HG02870 (cell line): ENCODE measurements around the gene DHRS11.

Experiments used
- ATAC-seq: cut with Tn5 transposase; IDR thresholded peaks from one replicate; pipeline ENCODE4 v1.9.1; 2021; ENCODE audit warnings: mild to moderate bottlenecking, moderate library complexity; ENCODE audit not compliant: unreplicated experiment

The DHRS11 gene

DNA sequence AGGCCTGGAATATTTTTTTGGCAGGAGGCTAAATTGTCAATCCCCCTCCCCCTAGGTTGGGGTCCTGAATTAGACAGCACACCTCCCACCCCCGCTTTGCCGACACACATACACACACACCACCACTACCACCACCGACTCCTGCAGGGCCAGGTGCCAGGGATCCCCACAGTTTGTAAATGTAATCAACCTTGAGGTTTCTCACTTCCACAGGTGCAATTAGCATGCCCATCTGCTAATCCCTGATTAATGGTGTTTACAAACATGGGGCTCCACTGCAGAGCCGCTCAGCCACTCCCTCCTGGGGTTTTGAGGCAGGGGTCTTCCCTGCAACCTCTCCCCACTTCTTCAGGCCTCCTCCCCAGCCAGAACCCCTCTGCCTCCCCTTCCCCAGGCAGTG, 21.5 kb downstream of the DHRS11 start:
- ATAC-seq = no peak

DNA sequence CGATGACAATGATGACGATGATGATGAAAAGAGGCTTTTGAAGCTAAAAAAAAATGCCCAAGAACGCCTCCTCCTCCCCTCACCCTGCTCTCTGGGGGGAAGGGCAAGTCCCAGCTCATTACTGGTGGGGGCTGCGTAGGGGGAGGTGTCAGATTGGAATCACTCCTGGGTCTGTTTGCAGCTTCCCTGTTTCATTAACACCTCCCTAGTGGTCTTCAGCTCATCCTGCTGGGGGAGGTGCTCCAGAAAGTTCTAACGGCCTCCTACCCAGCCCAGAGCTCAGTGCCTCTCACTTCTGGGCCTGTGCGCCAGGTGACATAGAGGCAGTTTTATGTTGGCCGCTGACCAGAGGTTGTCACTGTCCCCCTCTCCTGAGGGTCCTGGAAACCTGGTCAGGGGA, 22.4 kb downstream of the DHRS11 start:
- ATAC-seq = no peak

DNA sequence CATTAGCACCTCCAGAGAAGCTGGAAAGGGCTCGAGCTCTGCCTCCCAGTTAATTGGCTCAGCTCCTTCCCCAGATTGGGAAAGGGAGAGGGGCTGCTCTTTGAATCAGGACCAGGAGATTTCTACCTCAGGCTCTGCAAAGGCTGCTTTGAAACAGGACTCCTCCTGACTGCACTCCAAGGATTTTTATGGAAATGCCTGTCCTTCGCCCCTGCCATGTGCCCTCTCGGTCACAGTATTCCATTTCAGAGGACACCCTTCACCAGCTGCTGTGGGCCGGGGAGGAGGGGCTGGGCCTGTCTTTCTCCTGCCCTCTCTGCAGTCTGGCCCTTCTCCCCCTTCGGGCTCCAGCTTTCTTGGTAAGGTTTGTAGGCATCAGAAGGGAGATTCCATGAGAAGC, 23.3 kb downstream of the DHRS11 start:
- ATAC-seq = no peak

DNA sequence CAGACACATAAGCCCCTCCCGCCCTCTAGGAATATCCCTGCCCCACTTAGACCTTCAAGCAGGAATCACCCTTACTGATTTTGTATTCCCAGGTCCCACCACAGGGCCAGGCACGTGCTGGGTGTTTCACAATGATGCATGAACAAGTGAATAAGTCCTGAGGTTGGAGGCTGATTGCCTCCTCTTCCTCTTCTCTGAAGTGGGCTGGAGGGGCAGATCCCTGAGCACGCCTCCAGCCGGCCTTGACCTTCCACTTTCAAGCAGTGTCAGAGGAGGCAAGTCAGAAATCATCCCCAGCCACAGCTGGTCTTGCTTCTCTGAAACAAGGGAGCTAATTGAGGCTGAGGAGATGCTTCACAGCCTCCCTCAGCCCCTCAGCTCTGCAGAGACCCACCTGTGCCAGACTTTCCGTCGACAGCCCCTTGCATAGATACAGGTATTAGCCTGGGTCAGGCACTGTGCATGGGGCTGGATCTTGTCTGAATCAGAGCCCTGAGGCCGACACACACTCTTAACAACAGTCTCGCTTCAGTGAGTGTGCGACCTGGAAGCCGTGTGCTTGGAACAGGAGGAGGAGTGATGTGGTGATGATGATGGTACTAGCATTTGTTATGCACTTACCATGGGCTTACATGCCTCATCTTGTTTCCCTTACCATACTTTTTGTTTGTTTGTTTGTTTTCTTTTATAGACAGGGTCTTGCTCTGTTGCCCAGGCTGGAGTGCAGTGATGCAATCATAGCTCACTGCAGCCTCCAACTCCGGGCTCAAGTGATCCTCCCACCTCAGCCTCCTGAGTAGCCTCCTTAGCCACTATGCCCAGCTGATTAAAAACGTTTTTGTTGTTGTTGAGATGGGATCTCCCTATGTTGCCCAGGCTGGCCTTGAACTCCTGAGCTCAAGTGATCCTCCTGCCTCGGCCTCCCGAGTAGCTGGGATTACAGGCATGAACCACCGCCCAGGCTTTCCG, 24.7 kb downstream of the DHRS11 start:
- ATAC-seq = no peak

DNA sequence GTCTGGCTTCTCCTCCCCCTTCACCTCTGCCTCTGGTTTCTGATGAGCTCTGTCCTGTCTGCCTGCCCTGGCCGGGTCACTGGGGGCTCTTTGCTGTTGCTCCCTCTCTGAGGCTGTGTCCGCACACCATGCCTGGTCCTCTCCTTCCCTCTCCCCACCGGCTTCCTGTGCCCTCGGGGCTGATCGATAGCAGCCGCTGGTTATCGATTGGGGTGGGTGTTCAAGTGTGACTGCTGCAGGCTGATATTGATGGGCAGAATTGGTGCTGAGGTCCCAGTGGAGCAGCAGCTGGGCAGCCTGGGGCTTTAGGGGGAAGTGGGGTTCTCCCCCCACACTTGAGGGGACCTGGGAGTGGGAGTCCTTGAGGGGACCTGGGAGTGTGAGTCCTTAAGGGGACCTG, 26.1 kb downstream of the DHRS11 start:
- ATAC-seq = no peak

DNA sequence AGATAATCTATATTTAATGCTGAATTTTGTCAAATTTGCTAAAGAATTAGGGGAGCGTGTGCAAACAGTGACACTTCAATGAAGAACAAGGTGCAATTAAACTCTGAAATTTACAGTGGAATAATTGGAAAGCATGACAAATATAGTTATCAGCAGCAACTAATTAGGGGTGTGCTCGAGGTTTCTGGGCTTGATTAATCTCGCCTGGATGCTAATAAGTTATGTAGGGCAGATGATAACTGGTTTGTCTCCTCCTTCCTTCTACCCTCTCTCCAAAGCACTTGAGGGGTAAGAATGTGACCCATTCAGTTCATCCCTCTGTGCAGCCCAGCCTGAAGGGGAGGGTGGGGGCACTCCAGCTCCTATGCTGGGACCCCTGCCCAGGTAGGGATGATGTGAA, 31.6 kb downstream of the DHRS11 start:
- ATAC-seq = no peak

DNA sequence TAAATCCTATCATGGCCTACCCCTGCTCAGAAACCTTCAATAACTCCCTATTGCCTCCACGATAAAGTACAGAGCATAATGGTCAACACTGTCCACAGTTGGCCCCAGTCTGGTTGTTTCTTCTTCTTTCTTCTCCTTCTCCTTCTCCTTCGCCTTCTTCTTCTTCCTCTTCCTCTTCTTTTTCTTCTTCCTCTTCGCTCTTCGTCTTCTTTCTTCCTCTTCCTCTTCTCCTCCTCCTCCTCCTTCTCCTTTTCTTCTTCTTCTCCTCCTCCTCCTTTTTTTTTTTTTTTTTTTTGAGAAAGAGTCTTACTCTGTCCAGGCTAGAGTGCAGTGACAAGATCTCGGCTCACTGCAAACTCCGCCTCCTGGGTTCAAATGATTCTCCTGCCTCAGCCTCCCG, 33.5 kb downstream of the DHRS11 start:
- ATAC-seq = no peak

DNA sequence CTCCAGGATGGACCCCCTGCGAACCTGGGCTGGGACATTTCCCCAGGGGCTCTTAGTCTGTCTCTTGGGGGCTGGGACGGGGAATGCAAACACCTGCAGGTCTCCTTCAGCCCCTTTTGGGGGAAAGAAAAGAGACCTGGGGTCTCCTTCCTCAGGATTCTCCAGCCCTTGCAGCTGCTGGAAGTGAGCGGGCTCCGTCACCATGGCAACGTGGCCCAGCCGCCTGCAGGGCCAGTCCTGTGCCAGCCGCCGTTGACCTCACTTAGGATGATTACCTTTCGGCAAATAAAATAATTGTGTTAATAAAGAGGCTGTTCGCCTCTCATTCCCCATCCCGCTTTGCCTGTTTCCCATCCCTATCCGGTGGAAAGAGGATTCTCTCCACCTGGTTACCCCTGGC, 35.4 kb downstream of the DHRS11 start:
- ATAC-seq = no peak

DNA sequence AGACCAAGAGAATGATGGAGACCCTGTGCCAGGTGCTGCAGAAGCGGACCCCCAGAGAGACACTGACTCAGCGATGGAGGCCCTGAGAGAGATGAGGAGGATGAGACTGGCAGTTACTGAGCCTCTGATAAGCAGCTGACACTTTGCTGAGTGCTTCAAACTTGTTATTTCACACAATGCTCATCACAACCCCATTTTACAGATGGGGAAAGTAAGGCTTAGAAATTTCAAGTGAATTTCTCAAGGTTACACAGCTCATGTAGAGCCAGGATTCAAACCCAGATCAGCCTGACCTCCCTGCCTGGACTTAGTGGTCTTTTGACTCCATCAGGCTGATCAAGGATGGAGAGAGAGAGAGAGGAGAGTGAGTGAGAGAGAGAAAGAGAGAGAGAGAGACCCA, 36.9 kb downstream of the DHRS11 start:
- ATAC-seq = no peak

DNA sequence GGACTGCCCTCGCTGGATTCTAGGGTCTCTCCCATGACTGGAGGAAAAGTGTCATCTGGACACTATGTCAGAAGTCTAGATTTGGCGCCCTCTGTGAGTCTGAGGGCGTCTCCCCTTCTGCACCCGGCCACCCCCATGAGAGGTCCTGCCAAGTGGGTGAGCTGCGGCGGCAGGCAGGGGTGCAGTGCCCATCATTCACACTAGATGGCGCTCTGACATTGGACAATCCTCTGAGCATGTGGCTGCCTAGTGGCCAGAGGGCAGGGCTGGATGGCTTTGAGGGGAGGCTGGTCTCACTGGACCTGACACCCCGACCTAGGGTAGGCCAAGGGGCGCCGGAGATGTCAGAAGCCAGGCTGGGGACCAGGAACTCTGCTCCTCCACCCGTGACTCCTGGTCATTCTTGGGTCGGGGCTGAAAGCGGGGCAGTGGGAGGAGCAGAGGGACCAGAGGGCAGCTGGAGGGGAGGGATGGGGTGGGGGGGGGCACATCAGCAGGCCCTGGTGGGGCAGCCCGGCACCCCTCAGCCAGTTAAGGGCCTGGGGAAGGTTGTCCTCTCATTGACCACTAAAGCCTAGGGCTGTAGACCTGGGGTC, 37.7 kb downstream of the DHRS11 start:
- no peak for ATAC-seq

DNA sequence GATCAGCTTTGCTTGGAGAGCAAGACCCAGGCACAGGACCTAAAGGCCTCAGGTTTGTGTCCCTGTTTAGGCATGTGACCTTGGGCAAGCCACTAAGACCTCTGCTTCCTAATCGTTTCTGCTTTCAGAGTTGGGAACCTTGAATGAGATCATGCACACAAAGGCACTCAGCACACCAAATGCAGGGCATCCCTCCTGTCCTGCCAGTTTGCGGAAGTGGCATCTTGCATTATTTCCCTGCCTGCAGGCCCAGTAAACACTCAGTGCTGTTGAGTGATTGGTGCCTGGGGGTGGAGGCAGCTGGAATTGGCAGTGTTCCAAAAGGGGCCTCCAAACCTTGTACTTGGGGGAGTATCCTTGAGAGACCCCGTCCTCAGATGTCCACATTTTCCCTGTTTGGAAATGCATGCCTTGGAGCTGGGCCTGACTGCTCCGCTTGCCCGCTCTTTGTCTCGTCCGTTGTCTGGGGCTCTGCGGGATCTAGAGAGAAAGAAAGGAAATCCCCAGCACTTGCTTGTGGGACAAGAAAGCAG, 38.4 kb downstream of the DHRS11 start:
- ATAC-seq = no peak

DNA sequence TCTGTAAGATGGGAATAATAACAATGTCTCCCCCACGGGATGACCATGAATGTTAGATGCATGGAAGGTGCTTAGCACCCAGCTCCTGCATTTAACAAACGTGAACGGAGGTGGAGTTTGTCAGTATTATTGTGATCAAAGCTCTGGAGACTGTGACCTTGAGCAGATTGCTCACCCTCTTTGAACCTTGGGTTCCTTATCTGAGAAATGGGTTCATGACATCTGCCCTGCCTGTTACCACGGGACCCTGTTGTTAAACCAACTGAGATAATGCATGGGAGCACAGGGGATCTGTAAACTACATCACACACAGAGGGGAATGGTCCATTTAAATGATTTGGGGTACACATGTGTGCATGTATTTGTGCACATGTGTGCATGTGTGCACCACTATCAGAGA, 39.3 kb downstream of the DHRS11 start:
- no peak for ATAC-seq

DNA sequence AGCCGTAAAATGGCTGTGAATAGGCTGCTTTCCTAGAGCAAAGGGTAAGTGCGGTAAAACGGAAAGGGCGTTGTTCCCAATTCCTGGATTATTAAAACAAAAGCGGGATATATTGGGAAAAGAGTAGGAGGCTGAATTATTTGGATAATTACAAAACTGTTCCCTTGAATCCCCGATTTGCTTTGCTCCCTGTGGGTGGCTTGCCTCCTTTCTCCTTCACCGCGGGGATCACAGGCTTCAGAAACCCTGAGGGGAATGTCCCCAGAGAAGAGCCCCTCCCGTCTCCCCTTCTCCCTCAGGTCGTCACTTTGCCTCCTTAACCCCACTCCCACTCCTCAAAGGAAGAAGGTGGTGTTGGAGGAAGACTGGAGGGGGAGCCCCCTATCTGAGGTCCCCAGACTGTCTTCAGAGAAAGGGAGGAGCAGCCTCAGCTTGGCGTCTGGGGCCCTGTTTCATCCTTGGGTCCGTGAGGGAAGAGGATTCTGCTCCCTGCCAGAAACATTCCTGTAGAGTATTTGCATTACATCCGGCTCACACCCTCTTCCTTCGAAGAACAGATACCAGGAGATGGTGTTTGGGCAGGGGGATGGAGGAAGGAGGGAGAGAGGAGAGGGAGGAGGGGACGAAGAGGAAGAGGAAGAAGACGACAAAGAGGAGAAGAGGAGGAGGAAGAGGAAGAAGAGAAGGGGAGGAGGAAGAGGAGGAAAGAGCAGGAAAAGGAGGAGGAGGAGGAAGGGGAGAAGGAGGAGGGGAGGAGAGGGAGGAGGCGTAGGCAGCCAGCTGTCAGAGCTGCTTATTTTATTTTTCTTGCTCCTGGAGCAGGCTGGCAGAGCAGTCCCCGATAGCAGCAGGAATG, 41.5 kb downstream of the DHRS11 start:
- no peak for ATAC-seq

DNA sequence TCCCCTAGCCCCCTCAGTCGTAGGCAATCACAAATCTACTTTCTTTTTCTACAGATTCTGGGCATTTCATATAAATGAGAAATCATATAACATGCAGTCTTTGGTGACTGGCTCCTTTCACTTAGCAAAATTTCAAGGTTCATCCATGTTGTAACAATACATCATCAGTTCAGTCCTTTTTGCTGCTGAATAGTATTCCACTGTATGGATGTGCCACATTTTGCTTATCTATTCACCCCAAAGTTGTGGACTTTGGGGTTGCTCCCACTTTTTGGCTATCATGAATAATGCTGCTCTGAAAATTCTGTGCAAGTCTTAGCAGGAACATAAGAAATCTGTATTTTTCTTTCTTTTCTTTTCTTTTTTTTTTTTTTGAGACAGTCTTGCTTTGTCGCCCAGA, 48.7 kb downstream of the DHRS11 start:
- ATAC-seq = no peak

DNA sequence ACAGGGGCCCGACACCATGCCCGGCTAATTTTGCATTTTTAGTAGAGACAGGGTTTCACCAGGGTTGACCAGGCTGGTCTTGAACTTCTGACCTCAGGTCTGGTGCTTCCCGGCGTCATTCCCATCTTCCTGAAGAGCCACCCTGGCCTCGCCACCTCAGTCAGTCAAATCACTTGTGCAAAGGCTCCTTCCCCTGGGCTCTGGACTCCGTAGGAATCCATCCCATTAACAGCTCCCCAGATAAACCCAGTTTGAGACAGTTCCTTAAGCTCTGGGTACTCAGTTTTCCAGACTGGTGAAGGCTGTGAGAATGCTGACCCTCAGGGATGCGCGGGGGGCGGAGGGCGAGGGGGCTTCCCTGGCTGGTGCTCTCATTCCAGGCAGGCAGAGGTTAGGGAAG, 49.2 kb downstream of the DHRS11 start:
- ATAC-seq = no peak

DNA sequence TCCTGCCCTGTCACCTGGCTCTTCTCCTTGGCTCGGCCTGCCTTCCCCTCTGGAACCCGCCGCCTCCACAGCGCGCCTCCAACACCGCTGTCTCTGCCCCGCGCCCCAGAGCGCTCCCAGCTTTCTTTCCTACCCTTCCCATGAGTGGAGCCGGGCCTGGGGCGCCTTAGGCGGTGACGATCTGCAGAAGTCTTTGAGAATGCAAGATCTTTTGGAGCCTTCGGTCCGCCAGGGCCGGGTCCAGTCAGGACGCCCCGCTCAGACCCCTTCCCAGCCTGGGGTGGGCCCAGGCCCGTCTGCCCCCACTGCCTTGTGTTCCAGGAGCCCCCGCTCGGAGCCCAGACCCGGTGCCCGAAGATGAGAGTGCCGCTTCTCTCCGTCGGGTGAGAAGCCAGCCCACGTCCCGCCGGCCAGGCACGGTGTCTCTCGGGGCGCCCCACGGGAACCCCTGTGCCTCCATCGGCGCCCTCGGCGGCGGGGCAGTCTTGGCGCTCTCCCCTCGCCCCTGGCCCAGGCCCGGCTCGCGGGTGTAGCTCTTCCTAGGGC, 49.7 kb downstream of the DHRS11 start:
- ATAC-seq = no peak

DNA sequence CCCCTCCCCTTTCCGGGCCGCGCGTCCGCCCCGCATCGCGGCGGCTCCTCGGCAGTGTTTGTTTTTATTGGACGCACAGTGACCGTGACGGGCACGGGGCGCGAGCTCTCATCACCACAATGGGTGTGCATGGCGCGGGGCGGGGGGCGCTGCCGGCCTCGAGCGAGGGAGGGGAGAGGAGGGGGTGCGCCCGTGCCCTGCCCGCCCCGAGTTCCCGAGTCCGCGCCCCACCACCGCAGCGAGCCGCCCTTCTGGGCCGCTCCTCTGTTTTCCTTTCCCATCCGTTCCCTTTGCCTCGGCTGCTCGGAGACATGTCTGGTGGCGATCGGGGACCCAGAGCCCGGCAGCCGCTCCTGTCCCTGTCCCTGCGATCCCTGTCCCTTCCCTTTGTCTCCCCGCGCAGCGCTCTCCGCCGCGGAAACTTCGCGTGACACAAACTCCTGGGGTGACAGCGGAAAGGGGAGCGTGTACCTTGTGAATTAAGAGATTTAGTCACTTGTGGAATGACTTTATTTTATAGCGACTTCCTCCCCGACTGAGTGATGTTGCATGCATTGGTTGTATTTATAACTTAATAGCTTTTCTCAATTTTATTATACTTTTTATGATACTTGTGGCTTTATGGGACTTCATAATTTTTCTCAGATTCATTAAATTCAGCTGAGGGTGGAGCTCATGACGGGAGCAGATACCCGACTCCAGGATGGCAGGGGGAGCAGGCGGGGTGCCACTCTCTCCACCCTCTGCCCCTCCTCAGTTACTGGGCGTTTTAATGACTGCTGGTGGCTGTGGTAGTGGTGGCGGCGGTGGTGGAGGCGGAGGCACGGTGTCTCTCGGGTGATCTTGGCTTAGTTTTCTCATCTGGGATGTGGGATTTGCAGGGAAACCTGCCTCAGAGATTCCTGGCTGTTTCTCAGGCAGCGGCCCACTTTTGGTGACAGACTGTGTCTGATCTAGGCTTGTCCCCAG, 50.5 kb downstream of the DHRS11 start:
- no peak for ATAC-seq

DNA sequence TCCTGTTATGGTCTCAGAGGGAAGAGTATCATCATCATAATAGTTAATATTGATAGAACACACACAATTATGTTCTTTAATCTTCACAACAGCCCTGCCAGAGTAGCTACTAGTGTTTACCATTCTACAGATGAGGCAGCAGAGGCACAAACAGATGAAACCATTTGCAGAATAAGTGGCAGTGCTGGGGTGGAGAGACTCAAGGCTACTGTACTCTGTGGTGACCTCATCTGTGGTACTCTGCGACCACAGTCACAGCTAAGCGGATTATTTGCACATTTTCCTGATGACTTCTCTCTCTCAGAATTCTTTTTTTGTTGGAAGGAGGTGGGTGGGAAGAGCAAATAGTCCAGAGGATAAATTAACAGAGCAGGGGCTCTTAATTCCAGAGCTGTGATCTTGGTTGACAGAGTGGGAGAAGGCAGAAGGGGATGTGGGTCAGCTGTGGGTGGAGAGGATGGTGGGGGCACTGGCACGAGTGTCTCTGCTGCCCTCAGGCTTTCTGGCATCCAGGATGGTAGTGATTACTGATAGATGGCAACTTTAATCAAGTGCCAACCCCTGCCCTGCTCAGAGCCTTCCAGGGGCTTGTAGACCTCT, 51.5 kb downstream of the DHRS11 start:
- no peak for ATAC-seq

DNA sequence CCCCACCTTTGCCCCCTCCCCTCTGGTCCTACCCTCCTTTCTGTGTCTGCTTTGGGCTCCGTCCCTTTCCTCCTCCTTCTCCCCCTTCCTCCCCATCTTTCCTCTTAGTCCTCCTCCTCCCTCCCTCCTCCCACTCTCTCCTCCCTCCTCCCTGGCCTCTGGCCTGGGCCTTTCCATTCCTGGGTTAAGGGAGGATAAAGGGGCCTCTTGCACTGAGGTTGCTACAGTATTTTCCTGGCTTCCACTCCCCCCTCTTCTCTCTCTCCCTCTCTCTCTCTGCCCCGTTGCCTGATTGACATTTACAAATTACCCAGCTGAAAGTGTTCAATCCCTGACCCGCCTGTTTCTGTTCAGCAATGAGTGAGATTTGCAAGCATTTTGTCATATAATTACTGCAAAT, 53.7 kb downstream of the DHRS11 start:
- no peak for ATAC-seq
